Activated T-cell treated with anti-CD3 and anti-CD28 coated beads for 4 hours (primary cell): Measurements from ENCODE around the gene AKAP11.
"Not testable (repeated sequence)": the region's sequence is repeated elsewhere in the genome, so short reads cannot be mapped to it uniquely, and the experiment has no call there.

Experiments
- DNase-seq: peaks from one replicate; pipeline ENCODE4 v3.0.0-alpha.2; 2020

The AKAP11 gene

GRCh38 chr13:42272115-42272803 is at the start of gene AKAP11:
TSS of gene AKAP11 (plus strand) at chr13:42272152. CDS start at chr13:42286349, 14,197 bp downstream.
- DNase-seq, result peak; percentile 40

GRCh38 chr13:42223681-42224080 is 48.3 kb upstream of the AKAP11 start:
- no peak for DNase-seq

GRCh38 chr13:42225051-42225450 is 46.9 kb upstream of the AKAP11 start:
- DNase-seq, result no peak

GRCh38 chr13:42226759-42227158 is 45.2 kb upstream of the AKAP11 start:
- not testable (repeated sequence) for DNase-seq

- DNase-seq, result no peak
Observed at GRCh38 chr13:42228527-42228926, 43.4 kb upstream of the AKAP11 start.

- no peak for DNase-seq
Observed at GRCh38 chr13:42229287-42229686, 42.7 kb upstream of the AKAP11 start.

GRCh38 chr13:42232671-42233070 is 39.3 kb upstream of the AKAP11 start:
- DNase-seq, result no peak

- DNase-seq, result no peak
Observed at GRCh38 chr13:42233726-42234125, 38.2 kb upstream of the AKAP11 start.

GRCh38 chr13:42239161-42239560 is 32.8 kb upstream of the AKAP11 start:
- DNase-seq, result no peak

GRCh38 chr13:42239644-42240043 is 32.3 kb upstream of the AKAP11 start:
- no peak for DNase-seq

GRCh38 chr13:42246541-42246940 is 25.4 kb upstream of the AKAP11 start:
- DNase-seq, result no peak

- no peak for DNase-seq
Observed at GRCh38 chr13:42247883-42248282, 24.1 kb upstream of the AKAP11 start.

- no peak for DNase-seq
Observed at GRCh38 chr13:42255886-42256285, 16.1 kb upstream of the AKAP11 start.

- DNase-seq, result no peak
Observed at GRCh38 chr13:42258747-42259146, 13.2 kb upstream of the AKAP11 start.

GRCh38 chr13:42259515-42259914 is 12.4 kb upstream of the AKAP11 start:
- no peak for DNase-seq

GRCh38 chr13:42260903-42261654 is 10.9 kb upstream of the AKAP11 start:
- DNase-seq, result no peak

GRCh38 chr13:42266473-42266872 is 5.5 kb upstream of the AKAP11 start:
- no peak for DNase-seq

GRCh38 chr13:42270160-42270856 is 1.6 kb upstream of the AKAP11 start:
- no peak for DNase-seq

GRCh38 chr13:42270857-42271215 is 1.1 kb upstream of the AKAP11 start:
- DNase-seq, result no peak

GRCh38 chr13:42271337-42272114 is 426 bp upstream of the AKAP11 start:
- peak; percentile 90 for DNase-seq

GRCh38 chr13:42272804-42273175 is 838 bp downstream of the AKAP11 start:
- no peak for DNase-seq

- no peak for DNase-seq
Observed at GRCh38 chr13:42274386-42275097, 2.6 kb downstream of the AKAP11 start.

- no peak for DNase-seq
Observed at GRCh38 chr13:42275098-42275471, 3.1 kb downstream of the AKAP11 start.
